Trophoblast cell (in vitro differentiated cells and primary cell): ENCODE measurements around the gene CARD9.

Source experiments
- DNase-seq, 2 donors: peaks; one replicate each; pipeline ENCODE4 v3.0.0-alpha.2; 2016
- H2AFZ ChIP-seq: 2 replicates; pipeline ENCODE4 v1.6.1; 2013; ENCODE audit warnings: low read length, moderate library complexity, mild to moderate bottlenecking; ENCODE audit not compliant: insufficient read depth, poor library complexity
- H2AK5ac ChIP-seq: 2 replicates; pipeline ENCODE4 v1.6.1; 2013; ENCODE audit warnings: mild to moderate bottlenecking, low read length
- H2BK120ac ChIP-seq: 2 replicates; pipeline ENCODE4 v1.6.1; 2013; ENCODE audit warnings: low read length, mild to moderate bottlenecking, moderate library complexity; ENCODE audit not compliant: insufficient read depth, poor library complexity
- H2BK12ac ChIP-seq: 2 replicates; pipeline ENCODE4 v1.6.1; 2013; ENCODE audit warnings: mild to moderate bottlenecking, low read length, moderate library complexity
- H2BK5ac ChIP-seq: 2 replicates; pipeline ENCODE4 v1.6.1; 2013; ENCODE audit warnings: low read length, low read depth, moderate library complexity, mild to moderate bottlenecking; ENCODE audit not compliant: poor library complexity
- H3K14ac ChIP-seq: 2 replicates; pipeline ENCODE4 v1.6.1; 2013; ENCODE audit warnings: mild to moderate bottlenecking, low read length
- H3K18ac ChIP-seq: 2 replicates; pipeline ENCODE4 v1.6.1; 2013; ENCODE audit warnings: mild to moderate bottlenecking, low read length
- H3K23ac ChIP-seq: 2 replicates; pipeline ENCODE4 v1.6.1; 2013; ENCODE audit warnings: low read length
- H3K27ac ChIP-seq: 2 replicates; pipeline ENCODE4 v1.5.1; 2013; ENCODE audit warnings: low read depth, mild to moderate bottlenecking, inconsistent platforms, low read length, moderate library complexity
- H3K27me3 ChIP-seq: 2 replicates; pipeline ENCODE4 v1.6.1; 2013; ENCODE audit warnings: inconsistent platforms, mild to moderate bottlenecking, low read length, moderate library complexity; ENCODE audit not compliant: insufficient read depth
- H3K36me3 ChIP-seq, 2 experiments: 1 replicate in 1 of 2; 2 replicates in 1 of 2; pipeline ENCODE4 v1.6.1; 2013; ENCODE audit warnings: low read length in 2 of 2, mild to moderate bottlenecking in 2 of 2, moderate library complexity in 1 of 2; ENCODE audit not compliant: insufficient read depth in 2 of 2, control insufficient read depth in 1 of 2
- H3K4ac ChIP-seq: 2 replicates; pipeline ENCODE4 v1.6.1; 2013; ENCODE audit warnings: low read depth, mild to moderate bottlenecking, low read length, moderate library complexity
- H3K4me1 ChIP-seq, 2 experiments: 1 replicate in 1 of 2; 2 replicates in 1 of 2; pipeline ENCODE4 v1.6.1; 2013; ENCODE audit warnings: low read length in 2 of 2, mild to moderate bottlenecking in 2 of 2, moderate library complexity in 1 of 2; ENCODE audit not compliant: insufficient read depth in 2 of 2, control insufficient read depth in 1 of 2
- H3K4me2 ChIP-seq: 2 replicates; pipeline ENCODE4 v1.6.1; 2013; ENCODE audit warnings: inconsistent platforms, mild to moderate bottlenecking, low read length, moderate library complexity
- H3K4me3 ChIP-seq: 2 replicates; pipeline ENCODE4 v1.5.1; 2013; ENCODE audit warnings: mild to moderate bottlenecking, low read depth, low read length, inconsistent platforms
- H3K79me1 ChIP-seq: one replicate; pipeline ENCODE4 v1.6.1; 2013; ENCODE audit warnings: low read length
- H3K79me2 ChIP-seq: 2 replicates; pipeline ENCODE4 v1.6.1; 2013; ENCODE audit warnings: low read length, mild to moderate bottlenecking; ENCODE audit not compliant: control insufficient read depth, insufficient read depth, poor library complexity
- H3K9ac ChIP-seq: 2 replicates; pipeline ENCODE4 v1.6.1; 2013; ENCODE audit warnings: mild to moderate bottlenecking, low read length
- H3K9me3 ChIP-seq: 2 replicates; pipeline ENCODE4 v1.6.1; 2013; ENCODE audit warnings: low read depth, mild to moderate bottlenecking, control low read depth, inconsistent platforms, low read length; ENCODE audit not compliant: insufficient read depth
- H4K12ac ChIP-seq: 2 replicates; pipeline ENCODE4 v1.6.1; 2013; ENCODE audit warnings: low read depth, mild to moderate bottlenecking, low read length, moderate library complexity
- H4K8ac ChIP-seq: 2 replicates; pipeline ENCODE4 v1.6.1; 2013; ENCODE audit warnings: low read depth, mild to moderate bottlenecking, low read length, moderate library complexity
- H4K91ac ChIP-seq: one replicate; pipeline ENCODE4 v1.6.1; 2013; ENCODE audit warnings: low read depth, mild to moderate bottlenecking, low read length, moderate library complexity
- WGBS: extraction: QIAGEN DNeasy Blood & Tissue Kit; methylation state at CpG from one replicate; pipeline ENCODE4 v1.1.7; 2013; ENCODE audit warnings: missing lambda C conversion rate; ENCODE audit not compliant: insufficient read length, insufficient coverage; ENCODE audit errors: extremely low coverage; 5-methylcytosine and 5-hydroxymethylcytosine counted together

The CARD9 gene

DNA sequence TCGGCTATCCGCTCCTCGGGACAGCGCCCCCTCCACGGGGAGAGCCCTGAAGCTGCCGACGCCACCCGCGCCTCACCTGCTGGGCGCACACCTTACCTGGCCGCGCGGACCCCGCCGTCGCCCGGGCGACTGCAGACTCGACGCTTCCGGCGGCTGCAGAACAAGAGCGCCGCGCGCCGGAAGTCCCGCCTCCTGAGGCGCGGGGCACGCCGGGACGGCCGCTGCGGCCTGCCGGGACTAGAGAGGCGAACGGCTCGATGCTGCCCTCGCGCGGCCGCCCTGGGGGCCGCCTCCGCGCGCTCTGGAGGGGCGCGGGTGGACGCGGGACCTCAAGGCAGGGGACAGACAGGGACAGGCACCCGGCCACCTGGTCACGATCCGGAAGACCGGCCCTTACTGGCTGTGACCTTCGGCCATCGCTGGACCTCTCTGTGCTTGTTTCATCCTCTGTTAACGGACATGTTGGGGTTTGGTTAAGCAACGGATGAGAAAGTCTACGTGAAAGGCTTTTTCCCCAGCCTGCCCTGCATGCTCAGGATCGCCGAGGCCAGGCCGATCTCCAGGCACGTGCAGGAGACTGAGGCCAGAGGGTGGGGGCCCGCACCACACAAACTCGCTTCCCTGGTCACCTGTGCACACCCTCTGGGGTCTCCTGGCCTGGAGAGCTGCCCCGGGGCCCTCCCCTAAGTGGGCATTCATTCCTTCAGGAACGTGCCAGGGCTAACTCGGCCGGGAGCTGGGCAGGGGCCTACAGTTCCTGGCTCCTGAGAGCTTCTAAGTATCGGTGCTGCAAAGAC is 26.8 kb upstream of the CARD9 start, which contains the start of gene SNAPC4:
Gene SNAPC4, minus strand, starts transcription at position 133 of the 797 bp plus-strand sequence. CDS start 1,742 bp downstream, outside the sequence.
- Histone ChIP-seq H2BK5ac (no peak within 1 kb of the TSS), H3K9ac (peak within 1 kb of the TSS; percentile 89), H2AK5ac (peak within 1 kb of the TSS; percentile 60), H3K4ac (peak within 1 kb of the TSS; percentile 80), H3K4me2 (peak within 1 kb of the TSS; percentile 99), H3K27me3 (no peaks in the 10 kb centered on the region), H3K79me2 (peaks cover 9% of the 10 kb centered on the region), H2AFZ (peak within 1 kb of the TSS; percentile 68), H3K23ac (peak within 1 kb of the TSS; percentile 20), H3K4me3 (peak within 1 kb of the TSS; percentile 86), H3K9me3 (no peaks in the 10 kb centered on the region), H4K91ac (peak within 1 kb of the TSS; percentile 49), H4K8ac (peak within 1 kb of the TSS; percentile 95), H3K36me3 (peaks cover 49 to 53% of the 10 kb centered on the region in 2 experiments), H2BK12ac (peak within 1 kb of the TSS; percentile 53), H2BK120ac (peak within 1 kb of the TSS; percentile 37), H3K27ac (peak within 1 kb of the TSS; percentile 74), H3K18ac (peak within 1 kb of the TSS; percentile 51), H3K79me1 (peaks cover 5% of the 10 kb centered on the region), H3K4me1 (peaks cover 16 to 30% of the 10 kb centered on the region in 2 experiments), H3K14ac (peak within 1 kb of the TSS; percentile 70), H4K12ac (peak within 1 kb of the TSS; percentile 89)
- peak; percentile 90 to 96 for DNase-seq
- no CpG with 5 or more reads among the region's 71 CpGs for WGBS

DNA sequence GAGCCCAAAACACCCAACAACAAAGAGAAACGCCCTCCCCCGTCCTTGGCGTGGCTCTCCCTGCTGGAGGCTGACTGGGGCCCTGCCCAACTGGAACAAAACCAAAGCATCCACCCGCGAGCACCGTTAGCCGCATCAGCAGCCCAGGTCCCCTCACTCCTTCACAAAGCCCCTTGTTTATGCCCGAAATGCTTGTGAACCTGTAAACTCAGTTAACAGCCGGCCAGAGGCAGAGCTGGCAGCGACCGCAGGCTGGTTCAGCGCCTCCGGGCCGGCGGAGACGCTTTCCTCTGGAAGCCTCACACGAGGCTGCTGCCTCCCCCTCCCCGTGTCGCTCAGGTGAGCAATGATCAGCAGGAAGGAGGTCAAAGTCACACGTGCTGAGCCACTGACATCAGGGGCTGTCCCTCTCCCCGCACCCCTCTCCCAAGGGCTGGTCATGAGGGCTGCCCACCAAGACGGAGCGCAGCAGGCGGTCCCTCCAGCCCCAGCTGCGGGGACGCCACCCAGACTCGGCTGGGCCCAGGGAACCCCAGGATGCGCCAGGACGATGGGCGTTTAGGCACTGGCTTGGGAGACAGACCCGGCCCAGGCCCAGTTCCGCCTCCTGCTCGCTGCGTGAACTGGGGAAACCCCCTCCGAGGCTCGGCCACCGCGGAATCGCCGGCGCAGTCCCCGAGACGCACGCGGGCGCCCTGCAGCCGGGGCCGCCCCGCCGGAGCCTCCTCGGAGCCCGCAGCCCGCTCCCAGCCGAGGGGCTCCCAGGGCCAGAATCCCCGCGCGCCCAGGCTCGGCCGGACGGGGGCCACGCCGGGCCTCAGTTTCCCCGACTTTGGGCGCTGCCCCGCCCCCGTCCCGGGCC is 25.9 kb upstream of the CARD9 start:
- Histone ChIP-seq H3K27ac (no peak overlapping the region), H3K79me1 (peaks cover 5% of the 10 kb centered on the region), H3K79me2 (peaks cover 9% of the 10 kb centered on the region), H3K14ac (peak overlapping the region; percentile 70), H3K18ac (peak overlapping the region; percentile 51), H4K91ac (peak overlapping the region; percentile 49), H3K4me2 (peak overlapping the region; percentile 99), H3K9ac (peak overlapping the region; percentile 89), H2AFZ (peak overlapping the region; percentile 62), H3K23ac (peak overlapping the region; percentile 20), H4K8ac (peak overlapping the region; percentile 80), H2BK12ac (no peak overlapping the region), H3K27me3 (no peaks in the 10 kb centered on the region), H3K4me1 (peaks cover 16 to 30% of the 10 kb centered on the region in 2 experiments), H2BK120ac (peak overlapping the region; percentile 37), H2AK5ac (peak overlapping the region; percentile 58), H3K9me3 (no peaks in the 10 kb centered on the region), H3K4ac (peak overlapping the region; percentile 80), H3K36me3 (peaks cover 49 to 55% of the 10 kb centered on the region in 2 experiments), H2BK5ac (no peak overlapping the region), H4K12ac (peak overlapping the region; percentile 64), H3K4me3 (peak overlapping the region; percentile 86)
- peak; percentile 21 to 32 for DNase-seq
- no CpG with 5 or more reads among the region's 67 CpGs for WGBS

DNA sequence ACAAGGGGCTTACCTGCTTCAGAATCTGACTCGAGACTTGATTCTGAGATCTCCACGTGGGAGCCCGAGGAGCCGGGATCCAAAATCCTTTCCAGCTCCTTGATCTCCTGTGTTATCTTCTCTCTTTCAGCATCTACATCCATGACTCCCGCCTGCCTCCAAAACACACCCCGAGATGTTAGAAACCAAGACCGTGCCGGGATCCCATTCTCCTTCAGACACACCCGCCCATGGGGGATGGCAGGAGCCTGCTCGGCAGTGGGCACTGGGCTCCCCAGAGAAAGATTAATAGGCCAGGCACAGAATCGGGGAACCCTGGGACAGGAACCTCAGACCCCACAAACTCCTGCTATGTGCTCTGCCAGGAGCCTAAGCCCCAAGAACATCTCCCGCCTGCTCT is 24.8 kb upstream of the CARD9 start:
- H2BK12ac ChIP-seq = no peak overlapping the region
- H3K79me2 ChIP-seq = peaks cover 9% of the 10 kb centered on the region
- peaks cover 16 to 30% of the 10 kb centered on the region in 2 experiments for H3K4me1 ChIP-seq
- no peak overlapping the region for H3K27ac ChIP-seq
- no peaks in the 10 kb centered on the region for H3K9me3 ChIP-seq
- H4K8ac ChIP-seq = no peak overlapping the region
- no CpG with 5 or more reads among the region's 12 CpGs for WGBS
- no peak overlapping the region for H4K91ac ChIP-seq
- H3K4ac ChIP-seq = no peak overlapping the region
- peaks cover 5% of the 10 kb centered on the region for H3K79me1 ChIP-seq
- no peak overlapping the region for H2AK5ac ChIP-seq
- H2BK5ac ChIP-seq = no peak overlapping the region
- DNase-seq = no peak
- H3K23ac ChIP-seq = no peak overlapping the region
- no peak overlapping the region for H3K4me3 ChIP-seq
- H3K14ac ChIP-seq = no peak overlapping the region
- H3K9ac ChIP-seq = no peak overlapping the region
- H2BK120ac ChIP-seq = no peak overlapping the region
- peaks cover 49 to 56% of the 10 kb centered on the region in 2 experiments for H3K36me3 ChIP-seq
- H3K4me2 ChIP-seq = no peak overlapping the region
- H3K18ac ChIP-seq = no peak overlapping the region
- no peaks in the 10 kb centered on the region for H3K27me3 ChIP-seq
- H4K12ac ChIP-seq = no peak overlapping the region
- H2AFZ ChIP-seq = no peak overlapping the region

DNA sequence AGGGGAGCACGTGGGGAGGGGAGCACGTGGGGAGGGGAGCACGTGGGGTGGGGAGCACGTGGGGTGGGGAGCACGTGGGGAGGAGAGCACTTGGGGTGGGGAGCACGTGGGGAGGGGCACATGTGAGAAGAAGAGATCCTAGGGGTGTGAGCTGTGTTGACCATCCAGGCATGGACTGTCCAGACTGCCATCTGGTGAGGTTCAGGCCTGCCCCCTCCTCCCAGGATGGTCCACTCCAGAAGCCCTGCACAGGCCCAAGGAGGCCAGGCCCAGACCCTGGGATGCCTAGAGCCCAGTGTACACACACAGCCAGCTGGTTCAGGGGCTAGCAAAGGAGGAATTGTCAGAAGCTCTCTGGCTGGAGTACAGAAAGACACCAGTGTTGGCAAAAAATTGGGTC is 24.2 kb upstream of the CARD9 start:
- no peak overlapping the region for H3K14ac ChIP-seq
- no CpG with 5 or more reads among the region's 6 CpGs for WGBS
- H3K4me3 ChIP-seq = no peak overlapping the region

More for the DNA sequence above, 24.2 kb upstream of the CARD9 start:
- Histone ChIP-seq H4K8ac (no peak overlapping the region), H2BK5ac (no peak overlapping the region), H3K4me2 (no peak overlapping the region), H3K9me3 (no peaks in the 10 kb centered on the region), H3K4me1 (peaks cover 16 to 30% of the 10 kb centered on the region in 2 experiments), H2BK120ac (no peak overlapping the region), H2BK12ac (no peak overlapping the region), H3K23ac (no peak overlapping the region), H3K27me3 (no peaks in the 10 kb centered on the region), H3K4ac (no peak overlapping the region), H3K9ac (no peak overlapping the region), H4K91ac (no peak overlapping the region), H3K27ac (no peak overlapping the region), H2AFZ (no peak overlapping the region), H3K79me2 (peaks cover 9% of the 10 kb centered on the region), H2AK5ac (no peak overlapping the region), H3K79me1 (peaks cover 5% of the 10 kb centered on the region), H3K36me3 (peaks cover 55 to 60% of the 10 kb centered on the region in 2 experiments), H3K18ac (no peak overlapping the region), H4K12ac (no peak overlapping the region)
- DNase-seq = no peak
